ENCODE results near the gene ROS1. TPM values are rescaled to one million over a fixed set of nuclear protein-coding genes. Genes with fewer than 3 reads are reported as not detected.

The ROS1 gene
- total RNA-seq, 6 experiments from 2014 or later, result 0.07 to 0.12 (median 0.07) TPM; not detected in 3

DNA sequence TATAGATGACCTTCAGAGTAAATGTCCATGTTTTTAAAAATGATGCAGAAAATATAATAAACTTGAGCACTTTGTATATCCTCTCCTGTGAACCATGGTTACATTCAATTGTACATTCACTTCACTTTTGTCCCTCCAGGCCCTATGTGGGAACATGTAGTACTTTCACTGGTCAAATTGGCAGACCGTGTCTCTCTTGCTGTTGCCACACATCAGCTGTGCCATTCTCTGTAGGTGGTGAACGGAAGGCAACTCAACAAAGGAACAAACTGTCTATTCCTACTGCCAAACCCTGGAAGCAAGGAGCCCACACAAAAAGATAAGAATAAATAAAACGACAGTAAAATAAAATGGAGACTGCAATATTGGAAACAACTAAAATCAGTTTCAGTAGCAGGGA is 2.0 kb downstream of the ROS1 start:
- Histone ChIP-seq H3K4me1 (no peaks in the 10 kb centered on the region), H3K9me3 (no peaks in the 10 kb centered on the region), H3K36me3 (no peaks in the 10 kb centered on the region), H3K4me3 (no peak overlapping the region), H3K27ac (no peak overlapping the region), H3K27me3 (no peaks in the 10 kb centered on the region)
- TF ChIP-seq POLR2A (IDR thresholded peaks at IDR 0.05), result no peak
- TF ChIP-seq, protein P1, sequence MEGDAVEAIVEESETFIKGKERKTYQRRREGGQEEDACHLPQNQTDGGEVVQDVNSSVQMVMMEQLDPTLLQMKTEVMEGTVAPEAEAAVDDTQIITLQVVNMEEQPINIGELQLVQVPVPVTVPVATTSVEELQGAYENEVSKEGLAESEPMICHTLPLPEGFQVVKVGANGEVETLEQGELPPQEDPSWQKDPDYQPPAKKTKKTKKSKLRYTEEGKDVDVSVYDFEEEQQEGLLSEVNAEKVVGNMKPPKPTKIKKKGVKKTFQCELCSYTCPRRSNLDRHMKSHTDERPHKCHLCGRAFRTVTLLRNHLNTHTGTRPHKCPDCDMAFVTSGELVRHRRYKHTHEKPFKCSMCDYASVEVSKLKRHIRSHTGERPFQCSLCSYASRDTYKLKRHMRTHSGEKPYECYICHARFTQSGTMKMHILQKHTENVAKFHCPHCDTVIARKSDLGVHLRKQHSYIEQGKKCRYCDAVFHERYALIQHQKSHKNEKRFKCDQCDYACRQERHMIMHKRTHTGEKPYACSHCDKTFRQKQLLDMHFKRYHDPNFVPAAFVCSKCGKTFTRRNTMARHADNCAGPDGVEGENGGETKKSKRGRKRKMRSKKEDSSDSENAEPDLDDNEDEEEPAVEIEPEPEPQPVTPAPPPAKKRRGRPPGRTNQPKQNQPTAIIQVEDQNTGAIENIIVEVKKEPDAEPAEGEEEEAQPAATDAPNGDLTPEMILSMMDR (IDR thresholded peaks at IDR 0.05), result no peak
- ATAC-seq (no peak), DNase-seq (no peak)
- WGBS (ENCODE audit: insufficient coverage, low coverage, low lambda C conversion rate, missing lambda C conversion rate), result 47% methylated on average over 3 of the region's 3 CpGs
- intact Hi-C loops (cut with DNase I), result no loop called here

DNA sequence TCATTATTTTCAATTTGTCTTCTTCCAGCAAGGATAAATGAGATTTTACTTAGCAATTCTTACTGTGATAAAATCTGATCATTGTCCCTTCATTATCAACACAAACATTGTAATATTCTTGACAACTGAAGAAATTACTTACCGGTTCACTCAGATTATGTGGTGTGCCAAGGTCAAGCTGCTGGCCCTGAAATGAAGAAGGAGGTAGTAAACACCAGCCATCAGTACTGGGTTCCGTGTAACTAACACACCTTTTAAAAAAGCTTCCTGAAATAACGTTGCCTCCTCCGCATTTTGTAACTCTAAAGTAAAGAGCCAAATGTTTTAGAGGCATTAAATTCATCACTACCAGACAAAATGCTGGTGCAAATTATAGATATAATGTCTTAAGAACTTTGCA is 7.4 kb downstream of the ROS1 start:
- TF ChIP-seq POLR2A (IDR thresholded peaks at IDR 0.05), result no peak
- TF ChIP-seq, protein P1 (IDR thresholded peaks at IDR 0.05), result no peak
- H3K27me3 ChIP-seq, result no peaks in the 10 kb centered on the region
- H3K9me3 ChIP-seq, result no peaks in the 10 kb centered on the region
- 73% methylated on average over 4 of the region's 4 CpGs for WGBS (ENCODE audit: insufficient coverage, low coverage, low lambda C conversion rate, missing lambda C conversion rate)
- ATAC-seq (no peak), DNase-seq (no peak)
- no peaks in the 10 kb centered on the region for H3K4me1 ChIP-seq
- H3K36me3 ChIP-seq, result no peaks in the 10 kb centered on the region
- intact Hi-C loops (cut with DNase I), result no loop called here
- H3K27ac ChIP-seq, result no peak overlapping the region
- no peak overlapping the region for H3K4me3 ChIP-seq

DNA sequence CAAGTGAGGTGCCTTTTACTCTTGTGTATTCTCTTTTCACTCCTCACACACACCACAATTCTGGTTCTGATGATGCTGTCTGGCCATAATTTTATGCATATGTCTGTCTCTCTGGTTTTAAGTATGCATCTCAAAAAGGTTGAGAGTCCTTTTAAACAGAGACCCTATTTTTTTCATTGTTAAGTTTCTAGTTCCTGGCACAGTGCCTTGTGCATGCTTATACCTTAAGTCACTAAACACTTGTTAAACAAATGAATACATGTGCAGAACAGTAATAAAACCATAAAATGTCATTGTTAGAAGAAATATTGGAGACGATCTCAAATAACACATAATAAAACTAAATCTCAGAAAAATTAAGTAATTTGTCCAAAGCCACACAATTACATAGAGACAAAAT is 7.9 kb downstream of the ROS1 start:
- no peaks in the 10 kb centered on the region for H3K27me3 ChIP-seq
- no peaks in the 10 kb centered on the region for H3K36me3 ChIP-seq
- no peak overlapping the region for H3K27ac ChIP-seq
- intact Hi-C loops (cut with DNase I), result no loop called here
- ATAC-seq, result no peak
- H3K4me3 ChIP-seq, result no peak overlapping the region
- no peaks in the 10 kb centered on the region for H3K9me3 ChIP-seq
- 70% methylated on average over 1 of the region's 1 CpG for WGBS (ENCODE audit: insufficient coverage, low coverage, low lambda C conversion rate, missing lambda C conversion rate)
- TF ChIP-seq, protein P1 (IDR thresholded peaks at IDR 0.05), result no peak
- TF ChIP-seq POLR2A (IDR thresholded peaks at IDR 0.05), result no peak
- DNase-seq, result no peak
- H3K4me1 ChIP-seq, result no peaks in the 10 kb centered on the region

DNA sequence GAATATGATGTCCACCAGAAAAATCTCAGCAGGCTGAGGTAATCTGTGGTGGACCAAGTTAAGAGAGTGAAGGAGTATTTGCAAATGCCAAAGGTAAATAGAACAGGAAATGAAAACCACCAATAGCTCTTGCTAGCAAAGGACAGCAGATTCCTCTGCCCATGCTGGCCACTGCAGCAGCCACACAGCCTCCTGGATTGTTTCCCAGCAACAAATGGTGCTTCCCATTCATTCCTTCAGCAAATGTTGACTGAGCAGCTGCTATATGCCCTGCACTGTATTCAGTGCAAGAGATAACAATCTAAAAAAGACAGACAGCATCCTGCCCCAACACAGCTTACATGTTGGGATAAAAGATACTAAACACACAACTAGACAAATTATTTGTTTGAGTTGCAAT is 11.0 kb downstream of the ROS1 start:
- DNase-seq, result no peak
- Histone ChIP-seq H3K27me3 (no peaks in the 10 kb centered on the region), H3K27ac (no peak overlapping the region), H3K4me1 (no peaks in the 10 kb centered on the region), H3K4me3 (no peak overlapping the region), H3K36me3 (no peaks in the 10 kb centered on the region), H3K9me3 (no peaks in the 10 kb centered on the region)
- ATAC-seq, result peak in 1 of 4 donors; percentile 21
- intact Hi-C loops (cut with DNase I), result no loop called here
- TF ChIP-seq, protein P1 (IDR thresholded peaks at IDR 0.05), result no peak
- TF ChIP-seq POLR2A (IDR thresholded peaks at IDR 0.05), result no peak

DNA sequence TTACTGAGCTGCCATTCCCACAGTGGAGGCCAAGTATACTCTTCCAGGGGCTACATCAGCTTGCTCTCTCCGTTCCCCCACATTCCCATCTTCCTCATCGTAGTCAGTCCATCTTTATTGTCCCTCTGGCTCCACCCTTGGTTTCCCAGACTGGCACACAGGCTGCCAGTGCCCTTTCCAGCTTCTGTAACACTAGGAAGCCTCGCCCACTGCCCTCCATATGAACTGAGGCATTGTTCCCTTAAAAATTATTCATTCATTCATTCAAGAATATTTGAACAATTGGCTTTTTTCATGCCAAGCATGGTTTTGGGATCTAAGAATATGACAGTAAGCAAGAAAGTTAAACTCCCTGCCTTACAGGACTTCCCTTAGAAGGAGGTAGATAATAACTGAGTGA is 14.3 kb downstream of the ROS1 start:
- DNase-seq (no peak), ATAC-seq (no peak)
- intact Hi-C loops (cut with DNase I), result no loop called here
- no peaks in the 10 kb centered on the region for H3K27me3 ChIP-seq
- H3K36me3 ChIP-seq, result no peaks in the 10 kb centered on the region
- H3K27ac ChIP-seq, result no peak overlapping the region
- no peaks in the 10 kb centered on the region for H3K9me3 ChIP-seq
- no peaks in the 10 kb centered on the region for H3K4me1 ChIP-seq
- 53% methylated on average over 2 of the region's 3 CpGs for WGBS (ENCODE audit: insufficient coverage, low coverage, low lambda C conversion rate, missing lambda C conversion rate)
- no peak overlapping the region for H3K4me3 ChIP-seq
- TF ChIP-seq POLR2A (IDR thresholded peaks at IDR 0.05), result no peak
- TF ChIP-seq, protein P1 (IDR thresholded peaks at IDR 0.05), result no peak

Measured in right lobe of liver (tissue), 6 donors.